Measurements from ENCODE around the gene LRRC8B. TPM values are rescaled to one million over a fixed set of nuclear protein-coding genes. Genes with fewer than 3 reads are reported as not detected.

LRRC8B gene
- total and polyA plus RNA-seq, 2 of the 13 experiments (the other 11 are each of a cell fraction or from before 2014, with no cell fraction given): 4.9 to 7.6 TPM

DNA sequence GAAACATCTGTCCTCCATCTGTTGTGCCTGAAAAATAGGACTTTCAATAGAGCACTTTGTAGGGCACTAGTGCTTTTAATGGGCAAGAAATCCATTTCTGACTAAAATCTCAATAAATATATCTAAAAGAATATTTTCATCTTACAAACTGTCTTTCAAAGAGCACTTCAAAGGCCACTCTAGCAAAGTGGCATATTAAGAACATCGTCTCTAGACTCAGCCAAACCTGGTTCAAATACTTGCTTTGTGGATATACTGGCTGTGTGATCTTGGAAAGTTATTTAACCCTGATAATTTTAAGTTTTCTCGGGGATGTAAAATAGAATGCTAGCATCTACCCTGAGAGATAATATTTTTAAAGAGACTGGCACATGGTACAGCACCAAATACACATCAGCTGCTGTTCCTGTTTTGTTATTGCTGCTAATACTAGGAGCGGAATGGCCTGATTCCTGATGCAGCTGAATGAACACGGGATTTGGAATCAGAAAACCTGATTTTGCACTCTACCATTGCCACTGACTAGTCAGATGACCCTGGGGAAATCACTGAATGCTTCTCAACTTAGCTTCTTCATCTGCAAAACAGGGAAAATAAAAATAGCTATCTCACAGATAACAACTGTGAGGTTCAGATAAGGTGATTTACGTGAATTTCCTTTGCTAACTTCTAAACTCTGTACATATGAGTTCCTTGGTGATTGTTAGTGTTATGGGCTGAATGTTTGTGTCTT, 83.1 kb downstream of the LRRC8B start:
- in situ Hi-C loops (cut with HindIII; ENCODE audit: extremely low pct_ligation_motif_present, low pct_unique_long_range_greater_than_20kb): loop anchor here (10.0 kb wide), 1 partner anchor 93 kb away; no protein-coding TSS in a partner anchor
- FAIRE-seq (no peak), DNase-seq (ENCODE audit: low spot score) (no peak), ATAC-seq (no peak)
- Histone ChIP-seq H3K4me3 (replicated peaks in 1 of 3; ENCODE audit: insufficient read depth in 1 of 3, low read depth in 2 of 3, low read length in 3 of 3) (no peak overlapping the region), H3K4me1 (ENCODE audit: insufficient read depth, low read length) (peaks cover 33% of the 10 kb centered on the region), H2AFZ (ENCODE audit: low read length) (no peak overlapping the region), H3K4me2 (ENCODE audit: low read depth, low read length) (no peak overlapping the region), H3K9ac (ENCODE audit: insufficient read depth, low read depth, low read length) (no peak overlapping the region), H3K9me3 (ENCODE audit: low read length) (no peaks in the 10 kb centered on the region), H4K20me1 (ENCODE audit: insufficient read depth, low read length) (no peaks in the 10 kb centered on the region), H3K36me3 (replicated peaks in 1 of 2; ENCODE audit: control insufficient read depth in 1 of 2, insufficient read depth in 2 of 2, low read length in 2 of 2) (no peaks in the 10 kb centered on the region), H3K27ac (ENCODE audit: extremely low read length, insufficient read depth, low read length) (no peak overlapping the region), H3K27me3 (ENCODE audit: control insufficient read depth in 1 of 2, insufficient read depth in 2 of 2, low read length in 2 of 2) (no peaks in the 10 kb centered on the region; a peak in 1 of 5 replicates), H3K79me2 (ENCODE audit: insufficient read depth, low read length) (no peaks in the 10 kb centered on the region)
- no peak for TF ChIP-seq ZNF709 (CRISPR knock-in tag; IDR thresholded peaks at IDR 0.05)
- TF ChIP-seq HNRNPUL1 (IDR thresholded peaks at IDR 0.05; ENCODE audit: low read depth, low read length): no peak
- no peak for TF ChIP-seq STAG1 (CRISPR knock-in tag; IDR thresholded peaks at IDR 0.05)
- TF ChIP-seq, protein P1, sequence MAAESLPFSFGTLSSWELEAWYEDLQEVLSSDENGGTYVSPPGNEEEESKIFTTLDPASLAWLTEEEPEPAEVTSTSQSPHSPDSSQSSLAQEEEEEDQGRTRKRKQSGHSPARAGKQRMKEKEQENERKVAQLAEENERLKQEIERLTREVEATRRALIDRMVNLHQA (CRISPR knock-in tag; IDR thresholded peaks at IDR 0.05): no peak
- TF ChIP-seq PCBP2 (optimal IDR thresholded peaks at IDR 0.05; ENCODE audit: low read depth, low read length, poor library complexity, severe bottlenecking): no peak
- TF ChIP-seq, protein P2, sequence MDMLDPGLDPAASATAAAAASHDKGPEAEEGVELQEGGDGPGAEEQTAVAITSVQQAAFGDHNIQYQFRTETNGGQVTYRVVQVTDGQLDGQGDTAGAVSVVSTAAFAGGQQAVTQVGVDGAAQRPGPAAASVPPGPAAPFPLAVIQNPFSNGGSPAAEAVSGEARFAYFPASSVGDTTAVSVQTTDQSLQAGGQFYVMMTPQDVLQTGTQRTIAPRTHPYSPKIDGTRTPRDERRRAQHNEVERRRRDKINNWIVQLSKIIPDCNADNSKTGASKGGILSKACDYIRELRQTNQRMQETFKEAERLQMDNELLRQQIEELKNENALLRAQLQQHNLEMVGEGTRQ (IDR thresholded peaks at IDR 0.05; ENCODE audit: low read depth, low read length): no peak
- TF ChIP-seq, protein P2 (CRISPR knock-in tag; IDR thresholded peaks at IDR 0.05; ENCODE audit: borderline replicate concordance): no peak
- no peak for TF ChIP-seq KDM2A (CRISPR knock-in tag; IDR thresholded peaks at IDR 0.05; ENCODE audit: borderline replicate concordance, low read depth)
- no peak for TF ChIP-seq RCOR2 (CRISPR knock-in tag; IDR thresholded peaks at IDR 0.05)
- TF ChIP-seq, protein P3, sequence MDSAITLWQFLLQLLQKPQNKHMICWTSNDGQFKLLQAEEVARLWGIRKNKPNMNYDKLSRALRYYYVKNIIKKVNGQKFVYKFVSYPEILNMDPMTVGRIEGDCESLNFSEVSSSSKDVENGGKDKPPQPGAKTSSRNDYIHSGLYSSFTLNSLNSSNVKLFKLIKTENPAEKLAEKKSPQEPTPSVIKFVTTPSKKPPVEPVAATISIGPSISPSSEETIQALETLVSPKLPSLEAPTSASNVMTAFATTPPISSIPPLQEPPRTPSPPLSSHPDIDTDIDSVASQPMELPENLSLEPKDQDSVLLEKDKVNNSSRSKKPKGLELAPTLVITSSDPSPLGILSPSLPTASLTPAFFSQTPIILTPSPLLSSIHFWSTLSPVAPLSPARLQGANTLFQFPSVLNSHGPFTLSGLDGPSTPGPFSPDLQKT (CRISPR knock-in tag; IDR thresholded peaks at IDR 0.05; ENCODE audit: borderline replicate concordance): no peak
- no peak for TF ChIP-seq ZNF569 (CRISPR knock-in tag; IDR thresholded peaks at IDR 0.05; ENCODE audit: borderline replicate concordance)
- no peak for TF ChIP-seq ZNF672 (CRISPR knock-in tag; IDR thresholded peaks at IDR 0.05)
- WGBS (ENCODE audit: low lambda C conversion rate): 60% methylated on average over 5 of the region's 5 CpGs
- CTCF ChIA-PET (ENCODE audit: low intra/inter-chr PET ratio, low total read pairs): no interaction called here
- intact Hi-C loops (cut with micrococcal nuclease; ENCODE audit: unreplicated experiment): no loop called here
- POLR2A ChIA-PET: no interaction called here
- no TSS peak for BruUV-seq (replicated peaks)
